ENCODE results near the gene WDR89. TPM values are rescaled to one million over a fixed set of nuclear protein-coding genes. Genes with fewer than 3 reads are reported as not detected.

Gene WDR89
- total and polyA plus RNA-seq, 2 donors (not counting 1 experiment from before 2014, with no cell fraction given): 5.9 to 19.0 TPM

DNA sequence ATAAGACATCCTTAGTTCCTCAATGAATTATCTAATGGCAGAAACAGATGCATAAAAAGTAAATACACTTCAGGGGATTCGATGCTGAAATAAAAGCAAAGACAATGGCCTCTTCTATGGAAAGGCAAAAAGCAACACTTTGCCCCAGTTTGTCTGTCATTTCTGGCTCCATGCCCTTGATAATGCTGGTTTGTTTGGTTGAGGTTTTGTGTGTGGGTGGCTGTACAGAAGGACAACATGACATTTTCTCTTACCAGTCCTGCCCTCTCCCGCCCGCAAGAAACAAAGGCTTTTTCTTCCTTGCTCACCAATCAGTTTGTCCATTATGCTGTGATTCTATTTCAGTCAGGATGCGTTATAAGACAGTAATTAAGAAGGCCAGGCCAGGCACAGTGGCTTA, 18.1 kb upstream of the WDR89 start:
- Histone ChIP-seq H3K4me2 (replicated peaks; ENCODE audit: low read depth, low read length, poor library complexity, severe bottlenecking) (no peak overlapping the region), H3K79me2 (ENCODE audit: control insufficient read depth, insufficient read depth, low read length) (no peaks in the 10 kb centered on the region), H2AFZ (ENCODE audit: insufficient read depth, low read depth, low read length, poor library complexity, severe bottlenecking) (no peak overlapping the region), H3K27me3 (replicated peaks in 1 of 4; ENCODE audit: control extremely low read depth in 1 of 4, control insufficient read depth in 3 of 4, insufficient read depth in 4 of 4, low read length in 3 of 4) (no peaks in the 10 kb centered on the region), H3K9ac (ENCODE audit: low read length) (no peak overlapping the region), H3K27ac (ENCODE audit: low read length in 2 of 2) (no peak overlapping the region), H3K9me3 (ENCODE audit: control extremely low read depth in 1 of 3, control insufficient read depth in 2 of 3, insufficient read depth in 1 of 3, low read length in 2 of 3) (peaks cover 0 to 10% (median 0%) of the 10 kb centered on the region in 3 donors), H3K4me1 (ENCODE audit: control insufficient read depth in 2 of 2, insufficient read depth in 2 of 2, low read length in 2 of 2) (peaks cover 5 to 6% of the 10 kb centered on the region in 2 donors), H3K36me3 (replicated peaks in 1 of 2; ENCODE audit: control extremely low read depth in 1 of 2, control insufficient read depth in 1 of 2, extremely low read depth in 1 of 2, insufficient read depth in 2 of 2, low read length in 1 of 2) (no peaks in the 10 kb centered on the region), H3K4me3 (ENCODE audit: control extremely low read depth in 1 of 5, extremely low read depth in 1 of 5, insufficient read depth in 1 of 5, low read depth in 2 of 5, low read length in 4 of 5) (no peak overlapping the region), H4K20me1 (ENCODE audit: control insufficient read depth, insufficient read depth, low read length, poor library complexity, severe bottlenecking) (no peaks in the 10 kb centered on the region)
- TF ChIP-seq CTCF (IDR thresholded peaks at IDR 0.05): no peak
- no peak for TF ChIP-seq EZH2 (IDR thresholded peaks at IDR 0.05; ENCODE audit: borderline replicate concordance, insufficient read depth, low read depth, low read length, poor library complexity, severe bottlenecking)
- CTCF ChIA-PET: no interaction called here
- no peak for ATAC-seq (ENCODE audit: low read depth)
- Mint-ChIP-seq H3K4me3 (no peak overlapping the region), H3K27me3 (no peaks in the 10 kb centered on the region), H3K4me1 (peaks cover 6% of the 10 kb centered on the region), H3K9me3 (ENCODE audit: insufficient read depth) (no peaks in the 10 kb centered on the region), H3K27ac (no peak overlapping the region)
- DNase-seq: no peak
- WGBS (ENCODE audit: insufficient coverage): 100% methylated on average over 1 of the region's 4 CpGs
- intact Hi-C loops (cut with micrococcal nuclease): no loop called here
- POLR2A ChIA-PET: no interaction called here

DNA sequence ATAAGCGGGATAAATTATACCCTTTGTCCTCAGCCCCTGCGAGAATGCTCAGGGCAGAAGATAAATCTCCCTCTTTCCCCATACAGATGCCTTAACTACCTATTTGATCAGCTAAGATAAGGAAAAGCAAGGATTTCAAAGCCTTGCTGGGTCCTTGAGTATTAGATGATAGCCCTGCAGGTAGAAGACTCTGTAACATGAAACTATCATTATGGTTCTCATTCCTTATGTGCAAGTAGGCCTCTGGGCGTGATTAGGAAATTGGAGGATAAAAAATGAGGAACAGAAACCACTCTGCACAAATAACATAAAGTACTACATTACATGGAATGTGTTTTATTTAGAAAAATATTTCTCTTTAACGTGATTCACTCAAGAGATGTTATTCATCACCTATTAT, 14.5 kb upstream of the WDR89 start:
- Histone ChIP-seq H3K79me2 (ENCODE audit: control insufficient read depth, insufficient read depth, low read length) (no peaks in the 10 kb centered on the region), H3K9me3 (ENCODE audit: control extremely low read depth in 1 of 3, control insufficient read depth in 2 of 3, insufficient read depth in 1 of 3, low read length in 2 of 3) (no peaks in the 10 kb centered on the region), H3K4me3 (ENCODE audit: control extremely low read depth in 1 of 5, extremely low read depth in 1 of 5, insufficient read depth in 1 of 5, low read depth in 2 of 5, low read length in 4 of 5) (no peak overlapping the region), H3K4me1 (ENCODE audit: control insufficient read depth in 2 of 2, insufficient read depth in 2 of 2, low read length in 2 of 2) (peaks cover 5 to 6% of the 10 kb centered on the region in 2 donors), H3K4me2 (replicated peaks; ENCODE audit: low read depth, low read length, poor library complexity, severe bottlenecking) (no peak overlapping the region), H3K27ac (ENCODE audit: low read length in 2 of 2) (no peak overlapping the region), H3K27me3 (replicated peaks in 1 of 4; ENCODE audit: control extremely low read depth in 1 of 4, control insufficient read depth in 3 of 4, insufficient read depth in 4 of 4, low read length in 3 of 4) (no peaks in the 10 kb centered on the region), H3K36me3 (replicated peaks in 1 of 2; ENCODE audit: control extremely low read depth in 1 of 2, control insufficient read depth in 1 of 2, extremely low read depth in 1 of 2, insufficient read depth in 2 of 2, low read length in 1 of 2) (no peaks in the 10 kb centered on the region), H2AFZ (ENCODE audit: insufficient read depth, low read depth, low read length, poor library complexity, severe bottlenecking) (no peak overlapping the region), H4K20me1 (ENCODE audit: control insufficient read depth, insufficient read depth, low read length, poor library complexity, severe bottlenecking) (no peaks in the 10 kb centered on the region), H3K9ac (ENCODE audit: low read length) (no peak overlapping the region)
- Mint-ChIP-seq H3K27ac (no peak overlapping the region), H3K27me3 (no peaks in the 10 kb centered on the region), H3K9me3 (ENCODE audit: insufficient read depth) (no peaks in the 10 kb centered on the region), H3K4me3 (no peak overlapping the region), H3K4me1 (peaks cover 6% of the 10 kb centered on the region)
- no peak for ATAC-seq (ENCODE audit: low read depth)
- no peak for DNase-seq
- CTCF ChIA-PET: no interaction called here
- intact Hi-C loops (cut with micrococcal nuclease): no loop called here
- TF ChIP-seq EZH2 (IDR thresholded peaks at IDR 0.05; ENCODE audit: borderline replicate concordance, insufficient read depth, low read depth, low read length, poor library complexity, severe bottlenecking) (no peak), CTCF (IDR thresholded peaks at IDR 0.05) (no peak)
- no CpG with 5 or more reads among the region's 4 CpGs for WGBS (ENCODE audit: insufficient coverage)
- POLR2A ChIA-PET: no interaction called here
